Muscle of leg (tissue), 16 donors: ENCODE results near the gene NSRP1. TPM values are rescaled to one million over a fixed set of nuclear protein-coding genes. Genes with fewer than 3 reads are reported as not detected.
"Not testable (repeated sequence)": the region's sequence is repeated elsewhere in the genome, so short reads cannot be mapped to it uniquely, and the experiment has no call there.

ENCODE experiments used
- DNase-seq: peaks from one replicate; pipeline ENCODE4 v3.0.0; 2013
- H3K27ac ChIP-seq: one replicate; pipeline ENCODE4 v1.5.1; 2013; ENCODE audit warnings: mild to moderate bottlenecking, low read length, control low read depth
- H3K27me3 ChIP-seq: one replicate; pipeline ENCODE4 v1.6.1; 2013; ENCODE audit warnings: low read length; ENCODE audit not compliant: control insufficient read depth, insufficient read depth
- H3K36me3 ChIP-seq: one replicate; pipeline ENCODE4 v1.6.1; 2013; ENCODE audit warnings: low read length; ENCODE audit not compliant: control insufficient read depth, insufficient read depth
- H3K4me1 ChIP-seq: one replicate; pipeline ENCODE4 v1.6.1; 2013; ENCODE audit warnings: low read length; ENCODE audit not compliant: control insufficient read depth, insufficient read depth
- H3K4me3 ChIP-seq: one replicate; pipeline ENCODE4 v1.5.1; 2013; ENCODE audit warnings: low read length, control low read depth
- H3K9me3 ChIP-seq: replicated peaks from 2 replicates; pipeline ENCODE4 v1.6.1; 2013; ENCODE audit warnings: low read depth, low read length; ENCODE audit not compliant: control insufficient read depth
- WGBS: methylation state at CpG from one replicate; pipeline ENCODE4 v1.1.5; 2013; ENCODE audit warnings: missing lambda C conversion rate; ENCODE audit not compliant: insufficient coverage; 5-methylcytosine and 5-hydroxymethylcytosine counted together
- long read RNA-seq, 11 donors: transcript quantifications; one replicate each; lab custom pipeline, GENCODE V29; 2026
- polyA plus RNA-seq, 8 donors: library from polyadenylated mRNA; unstranded; fragments of 120-200 nt; gene quantifications; one replicate each; pipeline versions ENCODE4 v1.2.1 to v1.2.3, GENCODE V29; 2013; ENCODE audit warnings: inconsistent platforms in 1 of 8, low replicate concordance in 1 of 8; ENCODE audit not compliant: insufficient read length in 8 of 8, insufficient read depth in 1 of 8
- total RNA-seq: library from RNA; stranded (reverse); fragments of 120-200 nt; gene quantifications from one replicate; pipeline ENCODE4 v1.2.4, GENCODE V29; 2013

NSRP1 gene
- total RNA-seq (11.4 TPM), polyA plus RNA-seq (10 to 100 TPM; 23.9 to 34.2 (median 28.5) TPM)
- long read RNA-seq, donor 1, partial matches to known transcripts, result 0 of 6 reads
- long read RNA-seq, donor 1, other reads (novel, unspliced or antisense), result 0 of 6 reads
- long read RNA-seq, donor 2, result 0 reads
- long read RNA-seq, donor 3, transcript NSRP1-201 (7 exons, 2,541 nt), result major isoform, 8 of 14 reads
- long read RNA-seq, donor 3, partial matches to known transcripts, result 0 of 14 reads
- long read RNA-seq, donor 3, other reads (novel, unspliced or antisense), result 0 of 14 reads
- long read RNA-seq, donor 4, partial matches to known transcripts, result 6 of 11 reads
- long read RNA-seq, donor 4, other reads (novel, unspliced or antisense), result 0 of 11 reads
- long read RNA-seq, donor 5, transcript NSRP1-201 (7 exons, 2,541 nt), result major isoform, 18 of 21 reads
- long read RNA-seq, donor 5, partial matches to known transcripts, result 0 of 21 reads
- long read RNA-seq, donor 5, other reads (novel, unspliced or antisense), result 0 of 21 reads
- long read RNA-seq, donor 6, transcript NSRP1-201 (7 exons, 2,541 nt), result major isoform, 9 of 10 reads
- long read RNA-seq, donor 6, partial matches to known transcripts, result 0 of 10 reads
- long read RNA-seq, donor 6, other reads (novel, unspliced or antisense), result 0 of 10 reads
- long read RNA-seq, donor 7, transcript NSRP1-201 (7 exons, 2,541 nt), result major isoform, 10 of 14 reads
- long read RNA-seq, donor 7, partial matches to known transcripts, result 0 of 14 reads
- long read RNA-seq, donor 7, other reads (novel, unspliced or antisense), result 0 of 14 reads
- long read RNA-seq, donor 8, partial matches to known transcripts, result 0 of 11 reads
- long read RNA-seq, donor 8, other reads (novel, unspliced or antisense), result 0 of 11 reads
- long read RNA-seq, donor 9, transcript NSRP1-201 (7 exons, 2,541 nt), result major isoform, 5 of 15 reads
- long read RNA-seq, donor 9, partial matches to known transcripts, result 8 of 15 reads
- long read RNA-seq, donor 9, other reads (novel, unspliced or antisense), result 0 of 15 reads
- long read RNA-seq, donor 10, transcript NSRP1-201 (7 exons, 2,541 nt), result major isoform, 14 of 30 reads
- long read RNA-seq, donor 10, partial matches to known transcripts, result 13 of 30 reads
- long read RNA-seq, donor 10, other reads (novel, unspliced or antisense), result 0 of 30 reads
- long read RNA-seq, donor 11, partial matches to known transcripts, result 0 of 9 reads
- long read RNA-seq, donor 11, other reads (novel, unspliced or antisense), result 0 of 9 reads

- Histone ChIP-seq H3K4me1 (no peaks in the 10 kb centered on the region), H3K27me3 (no peaks in the 10 kb centered on the region), H3K4me3 (peak within 1 kb of the TSS; percentile 91), H3K9me3 (no peaks in the 10 kb centered on the region), H3K36me3 (peaks cover 6% of the 10 kb centered on the region), H3K27ac (peak within 1 kb of the TSS; percentile 100)
- peak; percentile 98 for DNase-seq
- WGBS, result under 1% methylated on average over 35 of the region's 47 CpGs
These were observed at the start of gene NSRP1 for GRCh38 chr17:30116661-30117551. Gene NSRP1, plus strand, starts transcription at chr17:30116816. Its CDS starts 28 bp downstream, at chr17:30116844.

- no peak overlapping the region for H3K27ac ChIP-seq
- WGBS, result 92% methylated on average over 11 of the region's 16 CpGs
- H3K36me3 ChIP-seq, result no peaks in the 10 kb centered on the region
- no peak overlapping the region for H3K4me3 ChIP-seq
- H3K27me3 ChIP-seq, result peaks cover 1% of the 10 kb centered on the region
- DNase-seq, result no peak
- H3K4me1 ChIP-seq, result no peaks in the 10 kb centered on the region
- peaks cover 12% of the 10 kb centered on the region for H3K9me3 ChIP-seq
These were observed 48.2 kb upstream of the NSRP1 start for GRCh38 chr17:30068465-30068864.

- H3K4me3 ChIP-seq, result no peak overlapping the region
- no peaks in the 10 kb centered on the region for H3K36me3 ChIP-seq
- WGBS, result 80% methylated on average over 1 of the region's 2 CpGs
These were observed 42.4 kb upstream of the NSRP1 start for GRCh38 chr17:30074254-30074653.

GRCh38 chr17:30074730-30075129 lies 41.9 kb upstream of the NSRP1 start:
- H3K27me3 ChIP-seq, result no peaks in the 10 kb centered on the region
- WGBS, result 83% methylated on average over 1 of the region's 2 CpGs

More at GRCh38 chr17:30074254-30074653, 42.4 kb upstream of the NSRP1 start:
- DNase-seq, result no peak
- Histone ChIP-seq H3K9me3 (no peaks in the 10 kb centered on the region), H3K27ac (no peak overlapping the region), H3K27me3 (no peaks in the 10 kb centered on the region), H3K4me1 (no peaks in the 10 kb centered on the region)

GRCh38 chr17:30082773-30083172 lies 33.8 kb upstream of the NSRP1 start:
- Histone ChIP-seq H3K4me3 (no peak overlapping the region), H3K27ac (no peak overlapping the region), H3K36me3 (no peaks in the 10 kb centered on the region), H3K27me3 (no peaks in the 10 kb centered on the region), H3K4me1 (no peaks in the 10 kb centered on the region), H3K9me3 (no peaks in the 10 kb centered on the region)
- WGBS, result no CpG with 5 or more reads among the region's 5 CpGs
- DNase-seq, result no peak

More at GRCh38 chr17:30074730-30075129, 41.9 kb upstream of the NSRP1 start:
- no peaks in the 10 kb centered on the region for H3K4me1 ChIP-seq
- H3K9me3 ChIP-seq, result no peaks in the 10 kb centered on the region
- H3K27ac ChIP-seq, result no peak overlapping the region
- no peak for DNase-seq
- no peaks in the 10 kb centered on the region for H3K36me3 ChIP-seq
- no peak overlapping the region for H3K4me3 ChIP-seq

GRCh38 chr17:30084788-30085187 lies 31.8 kb upstream of the NSRP1 start:
- WGBS, result 26% methylated on average over 4 of the region's 6 CpGs
- DNase-seq, result no peak

GRCh38 chr17:30086896-30087295 lies 29.7 kb upstream of the NSRP1 start:
- H3K4me3 ChIP-seq, result no peak overlapping the region
- H3K27me3 ChIP-seq, result no peaks in the 10 kb centered on the region
- DNase-seq, result no peak
- H3K36me3 ChIP-seq, result no peaks in the 10 kb centered on the region
- H3K4me1 ChIP-seq, result peaks cover 4% of the 10 kb centered on the region
- WGBS, result no CpG with 5 or more reads among the region's 2 CpGs
- H3K9me3 ChIP-seq, result no peaks in the 10 kb centered on the region
- no peak overlapping the region for H3K27ac ChIP-seq

More at GRCh38 chr17:30084788-30085187, 31.8 kb upstream of the NSRP1 start:
- Histone ChIP-seq H3K4me1 (no peaks in the 10 kb centered on the region), H3K36me3 (no peaks in the 10 kb centered on the region), H3K9me3 (no peaks in the 10 kb centered on the region), H3K4me3 (no peak overlapping the region), H3K27ac (no peak overlapping the region), H3K27me3 (no peaks in the 10 kb centered on the region)

GRCh38 chr17:30087431-30087830 lies 29.2 kb upstream of the NSRP1 start:
- no CpG with 5 or more reads among the region's 3 CpGs for WGBS
- H3K4me1 ChIP-seq, H3K9me3 ChIP-seq, DNase-seq, H3K27ac ChIP-seq, H3K36me3 ChIP-seq, H3K27me3 ChIP-seq, H3K4me3 ChIP-seq: not testable (repeated sequence)

- Histone ChIP-seq H3K27ac (peak overlapping the region; percentile 8), H3K4me1 (peaks cover 8% of the 10 kb centered on the region), H3K27me3 (no peaks in the 10 kb centered on the region), H3K4me3 (no peak overlapping the region), H3K9me3 (no peaks in the 10 kb centered on the region), H3K36me3 (no peaks in the 10 kb centered on the region)
- DNase-seq, result peak; percentile 21
- no CpG with 5 or more reads among the region's 4 CpGs for WGBS
These were observed 25.4 kb upstream of the NSRP1 start for GRCh38 chr17:30091121-30091670.
